GM18951 (cell line): ENCODE measurements around the gene ARHGAP35.

ENCODE experiments used
- POLR2A ChIP-seq: IDR thresholded peaks from 4 replicates; pipeline ENCODE4 v1.6.1; 2011; ENCODE audit warnings: mild to moderate bottlenecking; ENCODE audit not compliant: insufficient read length, insufficient read depth; ENCODE audit errors: extremely low read depth
- in situ Hi-C: fragments of 300-500 bp; cut with MboI; formaldehyde crosslinking; loops from one replicate; pipeline ENCODE4 v1.12.0; 2022; ENCODE audit warnings: low sequenced_read_pairs, mixed read lengths, inconsistent platforms; ENCODE audit not compliant: unreplicated experiment

The ARHGAP35 gene

DNA sequence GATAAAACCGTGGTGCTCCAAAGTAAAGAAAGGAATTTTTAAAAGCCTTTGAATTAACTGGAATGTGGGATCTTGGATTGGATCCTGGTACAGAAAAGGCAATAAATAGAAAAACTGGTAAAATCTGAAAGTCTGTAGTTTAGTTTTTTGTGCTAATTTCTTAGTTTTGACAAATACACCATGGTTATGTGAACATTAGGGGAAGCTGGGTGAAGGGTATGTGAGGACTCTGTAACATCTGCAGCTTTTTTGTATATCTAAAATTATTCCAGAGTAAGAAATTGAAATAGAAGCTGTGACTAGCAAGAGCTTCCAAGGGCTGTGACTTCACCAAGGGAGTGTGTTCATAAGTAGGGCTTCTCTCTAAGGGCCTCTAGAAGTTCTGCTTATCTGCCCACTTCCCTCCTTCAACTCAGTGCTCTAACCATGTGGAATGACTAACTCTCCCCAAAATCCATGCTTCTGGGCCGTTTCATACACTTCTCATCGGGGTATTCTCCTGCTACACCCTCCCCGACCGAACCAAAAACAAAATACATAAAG lies 26.5 kb downstream of the ARHGAP35 start:
- in situ Hi-C loops, result no loop called here
- TF ChIP-seq POLR2A, result no peak

DNA sequence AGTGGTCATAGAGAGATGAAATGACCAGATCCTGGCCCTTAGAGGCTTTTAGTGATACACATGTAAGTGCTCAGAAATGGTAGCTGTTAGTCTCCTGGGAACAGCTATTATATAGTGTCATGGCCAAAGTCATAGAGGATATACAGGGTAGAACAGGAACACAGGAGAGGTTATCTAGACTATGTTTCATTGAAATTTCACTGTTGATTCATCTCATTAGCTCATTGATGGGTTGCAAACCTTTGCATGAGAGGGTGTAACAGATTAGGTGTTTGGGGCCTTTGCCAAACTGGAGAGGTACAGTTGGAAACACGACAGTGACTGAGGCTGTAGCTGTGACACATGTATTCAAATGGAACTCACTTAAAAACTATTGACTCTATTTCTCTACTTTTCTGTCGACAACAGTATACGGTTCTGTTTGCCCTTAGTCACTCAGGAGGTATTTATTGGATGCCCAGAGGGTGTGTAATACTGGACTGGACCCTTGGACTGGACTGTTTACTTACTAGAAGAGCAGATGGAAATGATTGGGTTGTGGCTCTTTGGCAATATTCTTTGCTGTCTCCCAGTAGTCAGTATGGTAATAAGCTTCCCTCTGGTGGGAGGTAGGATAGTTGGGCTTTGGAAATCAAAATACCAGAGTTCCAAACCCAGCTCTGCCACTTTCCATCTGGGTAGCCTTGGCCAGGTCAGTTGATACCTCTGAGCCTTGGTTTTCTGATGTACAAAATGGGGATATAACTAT lies 29.8 kb downstream of the ARHGAP35 start:
- in situ Hi-C loops, result no loop called here
- TF ChIP-seq POLR2A, result no peak

DNA sequence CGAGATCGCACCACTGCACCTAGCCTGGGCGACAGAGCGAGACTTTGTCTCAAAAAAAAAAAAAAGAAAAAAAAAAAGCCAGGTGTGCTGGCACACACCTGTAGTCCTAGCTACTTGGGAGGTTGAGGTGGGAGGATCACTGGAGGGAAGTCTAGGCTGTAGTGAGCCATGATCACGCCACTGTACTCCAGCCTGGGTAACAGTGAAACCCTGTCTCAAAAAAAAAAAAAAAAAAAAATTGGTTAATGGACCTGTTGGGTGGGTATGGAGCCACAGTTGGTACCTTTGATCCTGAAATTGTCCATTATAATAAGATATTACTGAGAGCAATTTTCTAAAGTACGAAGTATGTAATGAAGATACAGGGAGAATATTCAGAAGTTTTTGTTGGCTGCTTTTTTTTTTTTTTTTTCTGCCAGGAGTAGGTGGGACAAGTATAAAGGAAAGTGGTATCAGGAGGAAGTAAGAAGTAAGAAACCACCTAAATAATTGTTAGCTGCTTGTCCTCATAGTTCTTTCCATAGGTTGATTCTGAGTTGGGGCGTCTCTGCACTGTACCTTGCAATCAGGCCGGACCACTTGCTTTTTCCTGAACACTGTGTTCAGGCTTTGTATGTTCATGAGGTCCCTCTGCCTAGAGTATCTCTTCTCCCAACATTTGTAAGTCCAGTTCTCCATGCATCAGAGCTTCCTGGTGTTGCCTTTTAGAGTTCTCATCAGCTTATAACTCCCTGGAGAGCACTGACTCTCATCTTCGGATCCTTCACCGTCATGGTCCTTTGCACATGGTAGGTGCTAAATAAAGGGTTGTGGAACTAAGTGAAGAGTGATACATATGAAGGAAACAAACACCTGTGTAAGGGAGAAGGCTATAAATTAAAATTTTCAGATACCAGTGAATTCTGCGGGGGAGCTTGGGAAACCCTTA lies 31.7 kb downstream of the ARHGAP35 start:
- in situ Hi-C loops, result no loop called here
- TF ChIP-seq POLR2A, result no peak

DNA sequence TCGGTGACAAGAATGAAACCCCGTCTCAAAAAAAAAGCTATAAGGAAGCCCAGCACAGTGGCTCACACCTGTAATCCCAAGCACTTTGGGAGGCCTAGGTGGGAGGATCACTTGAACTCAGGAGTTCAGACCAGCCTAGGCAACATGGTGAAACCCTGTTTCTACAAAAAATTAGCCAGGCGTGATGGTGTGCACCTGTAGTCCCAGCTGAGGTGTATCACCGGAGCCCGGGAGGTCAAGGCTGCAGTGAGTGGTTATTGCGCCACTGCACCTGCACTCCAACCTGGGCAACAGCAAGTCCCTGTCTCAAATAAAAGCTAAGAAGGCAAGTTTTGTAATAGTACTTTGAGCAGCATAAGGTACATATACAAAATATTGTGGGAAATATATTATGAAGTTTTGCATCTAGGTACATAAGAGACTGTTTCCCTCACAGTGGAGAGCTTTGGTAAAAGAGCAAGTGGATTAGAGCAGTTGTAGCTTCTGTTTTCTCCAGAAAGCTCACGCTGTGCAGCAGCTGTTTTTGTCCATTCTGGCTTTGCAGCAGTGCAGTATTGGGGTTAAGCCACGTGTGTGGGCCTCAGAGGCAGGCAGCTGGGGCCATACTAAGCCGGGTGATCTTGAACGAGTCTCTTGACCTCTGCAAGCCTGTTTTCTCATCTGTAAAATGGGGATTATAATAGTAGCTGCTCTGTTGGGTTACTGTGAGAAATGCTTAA lies 35.4 kb downstream of the ARHGAP35 start:
- no peak for TF ChIP-seq POLR2A
- in situ Hi-C loops, result no loop called here

DNA sequence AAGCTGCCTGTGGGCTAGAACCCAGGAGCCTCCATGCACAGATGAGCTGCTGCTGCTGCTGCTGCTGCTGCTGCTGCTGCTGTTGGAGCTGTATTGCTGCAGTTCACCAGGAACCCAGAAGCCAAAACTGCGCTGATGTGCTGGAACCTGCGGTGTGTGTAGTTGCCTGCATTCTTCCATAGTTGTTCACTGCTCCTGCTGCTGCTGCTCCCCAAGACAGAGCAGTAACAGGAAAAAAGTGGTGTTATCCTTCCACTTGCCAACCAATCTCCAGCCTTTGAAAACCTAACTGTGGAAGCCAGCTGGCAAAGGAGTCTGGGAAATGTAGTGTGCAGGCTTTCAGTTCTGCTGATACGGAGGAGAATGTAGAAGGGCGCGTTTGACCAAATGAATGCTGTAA lies 37.9 kb downstream of the ARHGAP35 start:
- TF ChIP-seq POLR2A, result no peak
- in situ Hi-C loops, result no loop called here

DNA sequence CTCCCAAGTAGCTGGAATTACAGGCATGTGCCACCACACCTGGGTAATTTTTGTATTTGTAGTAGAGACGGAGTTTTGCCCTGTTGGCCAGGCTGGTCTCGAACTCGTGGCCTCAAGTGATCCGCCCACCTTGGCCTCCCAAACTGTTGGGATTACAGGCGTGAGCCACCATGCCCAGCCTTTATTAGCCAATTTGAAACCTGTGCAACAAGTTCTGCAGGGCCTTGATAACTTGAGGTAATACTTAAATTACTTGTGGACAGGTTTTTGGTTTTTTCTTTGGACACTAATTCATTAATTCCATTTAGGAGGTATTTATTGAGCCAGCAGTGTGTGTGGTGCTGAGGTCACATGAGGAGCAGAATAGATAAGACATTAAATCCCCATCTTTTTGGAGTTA lies 39.5 kb downstream of the ARHGAP35 start:
- TF ChIP-seq POLR2A, result no peak
- in situ Hi-C loops, result no loop called here

DNA sequence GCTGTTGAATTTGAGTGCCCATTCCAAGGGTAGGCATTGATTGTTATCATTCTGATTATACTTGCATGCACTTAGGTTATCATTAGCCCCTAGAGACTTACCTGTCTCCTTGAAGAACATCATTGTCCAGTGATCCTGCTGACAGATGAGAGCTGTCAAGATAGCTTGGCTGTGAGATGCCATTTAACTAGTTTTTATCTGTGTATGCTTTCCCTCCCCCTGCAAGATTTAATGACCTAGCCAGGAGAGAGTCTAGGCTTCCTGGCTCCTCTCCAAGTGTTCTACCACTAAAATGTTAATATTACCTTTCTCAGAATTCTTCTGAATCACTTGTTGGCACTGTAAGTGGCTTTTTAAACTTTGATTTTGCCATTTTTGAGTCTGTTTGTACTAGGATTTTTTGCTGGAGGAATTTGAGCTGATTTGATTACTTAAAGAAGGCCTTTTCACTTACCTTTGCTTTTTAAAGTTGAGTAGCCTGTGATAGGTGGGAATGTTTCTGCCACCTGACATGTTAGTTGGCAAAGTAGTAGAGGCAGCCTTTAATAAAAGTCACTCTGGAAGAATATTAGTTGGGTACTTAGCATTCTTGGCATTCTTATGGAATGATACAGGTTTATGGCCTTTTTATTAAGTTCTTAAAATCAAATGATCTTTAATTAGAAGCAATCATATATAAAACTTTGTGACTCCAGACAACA lies 41.1 kb downstream of the ARHGAP35 start:
- in situ Hi-C loops, result no loop called here
- no peak for TF ChIP-seq POLR2A

DNA sequence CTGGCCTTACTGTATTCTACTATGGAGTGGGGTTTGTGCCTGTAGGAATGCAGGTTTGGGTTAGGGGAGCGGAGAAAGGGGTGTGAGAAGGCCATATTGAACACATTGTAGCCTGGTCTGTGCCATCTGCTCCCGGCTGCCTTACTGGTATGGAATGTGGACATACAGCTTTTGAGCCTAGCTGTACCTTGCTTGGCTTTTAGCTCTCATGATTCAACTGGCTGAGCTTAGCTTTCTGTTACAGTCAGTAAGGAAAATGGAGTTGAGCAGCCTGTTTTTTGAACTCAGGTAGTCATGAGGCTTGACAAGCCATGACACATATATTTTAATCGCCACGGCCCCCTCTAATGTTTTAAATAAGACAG lies 41.6 kb downstream of the ARHGAP35 start:
- in situ Hi-C loops, result no loop called here
- no peak for TF ChIP-seq POLR2A

DNA sequence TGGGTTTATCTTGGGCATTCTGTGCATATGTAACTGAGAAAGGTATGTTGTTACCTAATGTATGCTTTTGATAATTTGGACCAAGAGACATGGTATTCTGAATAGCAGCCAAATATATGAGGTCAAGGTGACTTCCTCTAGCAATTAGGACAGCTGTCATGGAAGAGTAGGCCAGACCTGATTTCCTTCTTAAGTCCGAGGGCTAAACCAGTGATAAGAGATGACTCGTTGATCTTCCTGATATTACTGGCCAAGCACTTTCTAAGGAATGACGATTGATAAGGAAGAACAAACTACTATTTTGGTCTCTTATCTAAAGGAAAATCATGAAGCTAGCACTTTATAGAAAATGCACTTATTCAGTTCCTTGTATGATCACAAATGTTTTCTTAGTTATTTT lies 42.7 kb downstream of the ARHGAP35 start:
- in situ Hi-C loops, result no loop called here
- no peak for TF ChIP-seq POLR2A

DNA sequence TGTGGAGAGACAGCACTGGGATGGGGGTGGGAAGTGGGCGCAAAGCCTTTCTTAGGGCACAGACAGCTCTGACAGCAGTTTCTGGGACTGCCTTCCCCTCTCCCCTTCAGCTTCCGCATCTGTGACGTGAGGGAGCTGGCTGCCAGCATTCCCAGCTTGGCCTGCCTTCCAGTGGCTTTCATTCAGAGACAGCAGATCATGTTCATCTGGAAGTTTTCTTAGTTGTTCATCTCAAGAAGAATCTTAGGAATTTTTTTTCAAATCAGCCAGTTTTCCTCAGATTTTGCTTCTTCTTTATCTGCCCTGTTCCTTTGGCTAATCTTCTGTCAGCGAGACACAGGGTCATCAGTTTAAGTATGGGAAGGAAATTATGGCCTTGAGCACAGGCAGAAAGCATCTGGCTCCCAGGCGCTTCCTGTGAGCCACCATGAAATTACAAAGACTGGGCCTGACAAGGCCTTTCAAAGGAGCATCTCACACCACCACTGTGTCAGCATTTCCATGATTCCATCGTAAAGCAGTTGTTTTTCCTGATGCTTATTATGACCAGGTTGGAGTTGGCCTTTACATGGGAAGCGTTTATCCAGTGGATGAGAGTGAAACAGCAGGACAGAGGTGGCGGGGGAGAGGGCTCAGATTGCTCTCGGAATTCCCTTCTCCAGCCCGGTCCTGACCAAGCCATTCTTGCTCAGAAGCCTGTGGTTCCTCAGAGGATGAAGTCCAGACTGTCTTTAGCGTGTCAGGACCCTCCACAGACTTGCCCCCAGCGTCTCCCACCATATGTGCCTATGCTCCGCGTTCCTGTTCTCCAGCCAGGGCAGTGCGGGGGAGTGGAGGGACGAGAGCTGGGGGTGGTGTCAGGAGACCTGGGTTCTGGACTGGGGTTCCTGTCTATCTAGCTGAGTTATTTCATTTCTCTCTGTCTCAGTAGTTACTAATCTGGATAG lies 43.6 kb downstream of the ARHGAP35 start:
- no peak for TF ChIP-seq POLR2A
- in situ Hi-C loops, result no loop called here

DNA sequence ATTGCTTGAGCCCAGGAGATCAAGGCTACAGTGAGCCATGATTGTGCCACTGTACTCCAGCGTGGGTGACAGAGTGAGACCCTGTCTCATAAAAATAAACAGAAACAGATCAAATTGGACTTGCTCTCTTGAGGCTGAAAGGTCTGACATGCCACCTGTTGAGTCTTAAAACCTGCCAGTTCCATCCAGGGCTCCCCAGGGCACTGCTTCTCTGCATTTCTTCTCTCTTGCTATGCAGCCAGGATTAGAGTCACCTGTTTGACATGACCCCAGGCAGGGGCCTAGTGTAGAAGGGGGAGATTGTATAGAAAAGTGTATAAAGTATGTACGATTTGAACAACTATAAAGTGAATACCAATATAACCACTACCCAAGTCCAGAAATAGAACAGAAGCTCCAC lies 45.4 kb downstream of the ARHGAP35 start:
- in situ Hi-C loops, result no loop called here
- no peak for TF ChIP-seq POLR2A

DNA sequence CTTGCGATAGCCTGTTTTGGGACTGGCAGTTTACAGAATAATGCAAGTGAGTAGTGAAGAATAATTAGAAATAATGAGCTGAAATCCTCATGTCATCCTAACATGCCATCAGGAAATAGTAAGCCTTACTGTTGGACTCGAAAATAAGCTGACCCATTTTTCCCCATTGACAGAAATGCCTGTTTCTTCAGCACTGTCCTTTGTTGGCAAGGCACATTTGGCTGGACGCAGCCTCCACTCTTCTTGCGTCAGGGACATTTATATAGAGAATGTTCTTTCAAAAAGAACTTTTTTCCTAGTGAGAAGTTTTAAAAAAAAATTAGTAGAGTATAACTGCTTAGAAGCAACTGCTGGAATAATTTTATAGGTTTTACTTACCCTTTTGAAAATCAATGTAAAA lies 47.1 kb downstream of the ARHGAP35 start:
- TF ChIP-seq POLR2A, result no peak

DNA sequence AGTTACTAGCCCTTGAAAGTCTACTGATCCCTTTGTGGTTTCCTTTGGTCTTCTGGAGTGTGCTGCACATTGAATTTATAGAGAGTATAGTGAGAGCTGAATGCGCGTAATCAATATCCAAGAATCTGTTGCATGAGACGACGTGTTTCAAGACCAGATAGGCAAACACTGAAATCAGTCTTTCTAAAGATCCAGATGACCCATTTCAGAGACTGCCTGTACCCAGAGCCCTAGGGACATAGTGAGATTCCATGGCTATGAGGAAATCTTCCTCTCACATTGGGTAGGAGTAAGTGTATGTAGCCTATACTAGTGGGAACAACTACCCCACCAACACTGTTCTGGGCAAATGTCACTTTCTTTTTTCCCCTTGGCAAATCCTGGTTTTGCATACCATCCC lies 48.6 kb downstream of the ARHGAP35 start:
- in situ Hi-C loops, result no loop called here
- TF ChIP-seq POLR2A, result no peak

More for the DNA sequence above, 47.1 kb downstream of the ARHGAP35 start:
- in situ Hi-C loops, result no loop called here
